Activated CD4-positive, alpha-beta memory T cell treated with anti-CD3 and anti-CD28 coated beads for 36 hours (primary cell): ENCODE data around the gene C19orf44. TPM values are rescaled to one million over a fixed set of nuclear protein-coding genes. Genes with fewer than 3 reads are reported as not detected.

Source experiments
- CTCF ChIA-PET: fragments of 350-600 bp; sonication (Branson Sonifier 250); formaldehyde crosslinking; loops from one replicate; lab custom pipeline; 2021; ENCODE audit warnings: antibody characterized with exemption, inconsistent platforms; lab: Charles Lee
- POLR2A ChIA-PET: fragments of 350-600 bp; sonication (Branson Sonifier 250); formaldehyde crosslinking; loops from one replicate; lab custom pipeline; 2021; ENCODE audit warnings: antibody characterized with exemption; lab: Charles Lee
- DNase-seq: peaks from one replicate; pipeline ENCODE4 v3.0.0-alpha.2; 2020
- H3K27ac Mint-ChIP-seq: one replicate; pipeline ENCODE4 v1.8.0; 2021; ENCODE audit warnings: mixed read lengths
- H3K27me3 Mint-ChIP-seq: one replicate; pipeline ENCODE4 v1.8.0; 2021; ENCODE audit warnings: mixed read lengths
- H3K36me3 Mint-ChIP-seq: one replicate; pipeline ENCODE4 v1.8.0; 2021; ENCODE audit warnings: mixed read lengths
- H3K4me1 Mint-ChIP-seq: one replicate; pipeline ENCODE4 v1.8.0; 2021; ENCODE audit warnings: low read depth, mixed read lengths
- H3K4me3 Mint-ChIP-seq: one replicate; pipeline ENCODE4 v1.8.0; 2021; ENCODE audit warnings: mild to moderate bottlenecking, mixed read lengths
- H3K9me3 Mint-ChIP-seq: one replicate; pipeline ENCODE4 v1.8.0; 2021; ENCODE audit warnings: mixed read lengths
- intact Hi-C: fragments of 100-400 bp; cut with micrococcal nuclease; formaldehyde crosslinking; loops from one replicate; pipeline ENCODE4 v1.15.1; 2023
- total RNA-seq, 2 experiments: library from RNA; stranded (reverse); gene quantifications; one replicate each; pipeline ENCODE4 v1.2.3, GENCODE V29; 2021

C19orf44 gene
- total RNA-seq, 2 experiments from 2014 or later, result 2.2 to 2.6 TPM

DNA sequence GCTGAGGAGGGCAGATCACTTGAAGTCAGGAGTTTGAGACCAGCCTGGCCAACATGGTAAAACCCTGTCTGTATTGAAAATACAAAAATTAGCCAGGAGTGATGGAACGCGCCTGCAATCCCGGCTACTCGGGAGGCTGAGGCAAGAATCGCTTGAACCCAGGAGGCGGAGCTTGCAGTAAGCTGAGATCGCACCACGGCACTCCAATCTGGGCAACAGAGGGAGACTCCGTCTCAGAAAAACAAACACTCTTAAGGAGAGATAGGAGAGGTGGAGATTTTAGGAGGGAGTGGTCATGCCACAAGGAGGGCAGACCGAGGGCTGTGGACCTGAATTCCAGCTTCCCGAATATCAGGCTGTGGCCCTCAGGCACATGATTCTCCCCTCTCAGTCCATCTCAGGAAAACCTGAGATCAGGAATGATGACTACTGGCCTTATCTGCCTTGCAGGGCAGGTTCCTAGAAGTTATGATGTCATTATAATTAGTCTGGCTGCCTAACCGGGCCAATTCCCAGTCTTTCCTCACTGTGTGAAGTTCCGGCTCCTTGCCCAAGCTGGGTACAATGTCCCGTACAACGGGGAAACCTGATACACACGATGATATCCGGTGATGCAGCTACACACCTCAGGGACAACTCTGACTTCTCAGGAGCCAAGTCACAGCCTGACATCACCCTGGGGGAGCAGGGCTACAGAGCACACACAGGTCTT, 73.6 kb downstream of the C19orf44 start:
- POLR2A ChIA-PET, result no interaction called here
- DNase-seq, result no peak
- Mint-ChIP-seq H3K4me1 (peaks cover 56% of the 10 kb centered on the region), H3K9me3 (no peaks in the 10 kb centered on the region), H3K27me3 (no peaks in the 10 kb centered on the region), H3K27ac (no peak overlapping the region), H3K36me3 (peaks cover 42% of the 10 kb centered on the region), H3K4me3 (peak overlapping the region; percentile 39)
- intact Hi-C loops, result loop anchor here (5.0 kb wide), 1 partner anchor 93 kb away; the partner anchor contains the start of genes SMIM7 and TMEM38A
- CTCF ChIA-PET, result no interaction called here

Other genes starting within 250 kb of the C19orf44 start
- gene KLF2, start 171.6 kb upstream of the C19orf44 start, total RNA-seq, result 1 to 10 TPM; 1.7 TPM
- 10 to 100 TPM; 25.9 to 27.3 TPM for gene EPS15L1, start 24.4 kb upstream of the C19orf44 start, total RNA-seq
- not detected for gene CALR3, start 227 bp upstream of the C19orf44 start, total RNA-seq
- 10 to 100 TPM; 50.8 TPM for gene CHERP, start 46.0 kb downstream of the C19orf44 start, total RNA-seq
- gene SLC35E1, start 76.0 kb downstream of the C19orf44 start, total RNA-seq, result 10 to 100 TPM; 42.0 to 46.0 TPM
- gene MED26, start 131.8 kb downstream of the C19orf44 start, total RNA-seq, result 10 to 100 TPM; 12.0 to 14.5 TPM
- 10 to 100 TPM; 50.5 to 50.9 TPM for gene SMIM7, start 163.8 kb downstream of the C19orf44 start, total RNA-seq
- under 1 TPM; 0.58 to 0.76 TPM for gene TMEM38A, start 164.7 kb downstream of the C19orf44 start, total RNA-seq
- not detected for gene NWD1, start 223.5 kb downstream of the C19orf44 start, total RNA-seq